Adipose tissue (tissue), 3 donors: ENCODE results near the gene CYP3A5. TPM values are rescaled to one million over a fixed set of nuclear protein-coding genes. Genes with fewer than 3 reads are reported as not detected.
"Not testable (repeated sequence)": the region's sequence is repeated elsewhere in the genome, so short reads cannot be mapped to it uniquely, and the experiment has no call there.

ENCODE experiments used
- H3K27ac ChIP-seq: one replicate; pipeline ENCODE4 v1.5.1; 2013; ENCODE audit warnings: low read depth, low read length
- WGBS, 3 donors: extraction: QIAGEN DNeasy Blood & Tissue Kit; methylation state at CpG; one replicate each; pipeline ENCODE4 v1.1.7; 2013; 5-methylcytosine and 5-hydroxymethylcytosine counted together
- polyA plus RNA-seq, 3 donors: library from polyadenylated mRNA; stranded (reverse); fragments of 200-250 nt; gene quantifications; one replicate each; pipeline ENCODE4 v1.2.3, GENCODE V29; 2013
- donor health status: healthy with polysubstance abuse.
- donor health status: Bipolar disorder and iron deficiency.
- donor health status: healthy.

Gene CYP3A5
- polyA plus RNA-seq, 3 donors = 9.8 to 10.4 TPM; not detected in 1

DNA sequence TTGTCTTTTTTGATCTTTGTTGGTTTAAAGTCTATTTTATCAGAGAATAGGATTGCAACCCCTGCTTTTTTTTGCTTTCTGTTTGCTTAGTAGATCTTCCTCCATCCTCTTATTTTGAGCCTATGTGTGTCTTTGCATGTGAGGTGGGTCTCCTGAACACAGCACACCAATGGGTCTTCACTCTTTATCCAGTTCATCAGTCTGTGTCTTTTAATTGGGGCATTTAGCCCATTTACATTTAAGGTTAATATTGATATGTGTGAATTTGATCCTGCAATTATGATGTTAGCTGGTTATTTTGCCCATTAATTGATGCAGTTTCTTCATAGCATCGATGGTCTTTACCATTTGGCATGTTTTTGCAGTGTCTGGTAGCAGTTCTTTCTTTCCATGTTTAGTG lies 11.9 kb upstream of the CYP3A5 start:
- not testable (repeated sequence) for H3K27ac ChIP-seq
- WGBS, 3 donors = 93 to 100% (median 100%) methylated on average over 1 of the region's 1 CpG

DNA sequence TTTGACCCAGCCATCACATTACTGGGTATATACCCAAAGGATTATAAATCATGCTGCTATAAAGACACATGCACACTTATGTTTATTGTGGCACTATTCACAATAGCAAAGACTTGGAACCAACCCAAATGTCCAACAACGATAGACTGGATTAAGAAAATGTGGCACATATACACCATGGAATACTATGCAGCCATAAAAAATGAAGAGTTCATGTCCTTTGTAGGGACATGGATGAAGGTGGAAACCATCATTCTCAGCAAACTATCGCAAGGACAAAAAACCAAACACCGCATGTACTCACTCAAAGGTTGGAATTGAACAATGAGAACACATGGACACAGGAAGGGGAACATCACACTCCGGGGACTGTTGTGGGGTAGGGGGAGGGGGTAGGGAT lies 11.1 kb upstream of the CYP3A5 start:
- H3K27ac ChIP-seq = not testable (repeated sequence)
- 94 to 100% (median 97%) methylated on average over 3 of the region's 4 CpGs for WGBS, 3 donors

DNA sequence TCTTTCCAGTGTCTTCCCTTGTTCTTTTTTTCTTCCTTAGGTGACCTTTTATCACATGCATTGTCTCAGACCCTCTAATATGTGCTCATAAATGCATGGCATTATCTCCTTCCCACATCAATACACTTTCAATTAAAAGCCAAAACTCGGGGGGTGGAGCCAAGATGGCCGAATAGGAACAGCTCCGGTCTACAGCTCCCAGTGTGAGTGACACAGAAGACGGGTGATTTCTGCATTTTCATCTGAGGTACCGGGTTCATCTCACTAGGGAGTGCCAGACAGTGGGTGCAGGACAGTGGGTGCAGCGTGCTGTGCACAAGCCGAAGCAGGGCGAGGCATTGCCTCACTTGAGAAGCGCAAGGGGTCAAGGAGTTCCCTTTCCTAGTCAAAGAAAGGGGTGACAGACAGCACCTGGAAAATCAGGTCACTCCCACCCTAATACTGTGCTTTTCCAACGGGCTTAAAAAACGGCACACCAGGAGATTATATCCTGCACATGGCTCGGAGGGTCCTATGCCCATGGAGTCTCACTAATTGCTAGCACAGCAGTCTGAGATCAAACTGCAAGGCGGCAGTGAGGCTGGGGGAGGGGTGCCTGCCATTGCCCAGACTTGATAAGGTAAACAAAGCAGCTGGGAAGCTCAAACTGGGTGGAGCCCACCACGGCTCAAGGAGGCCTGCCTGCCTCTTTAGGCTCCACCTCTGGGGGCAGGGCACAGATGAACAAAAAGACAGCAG lies 6.2 kb upstream of the CYP3A5 start:
- 90 to 93% (median 92%) methylated on average over 13 to 14 of the region's 14 CpGs for WGBS, 3 donors
- not testable (repeated sequence) for H3K27ac ChIP-seq

DNA sequence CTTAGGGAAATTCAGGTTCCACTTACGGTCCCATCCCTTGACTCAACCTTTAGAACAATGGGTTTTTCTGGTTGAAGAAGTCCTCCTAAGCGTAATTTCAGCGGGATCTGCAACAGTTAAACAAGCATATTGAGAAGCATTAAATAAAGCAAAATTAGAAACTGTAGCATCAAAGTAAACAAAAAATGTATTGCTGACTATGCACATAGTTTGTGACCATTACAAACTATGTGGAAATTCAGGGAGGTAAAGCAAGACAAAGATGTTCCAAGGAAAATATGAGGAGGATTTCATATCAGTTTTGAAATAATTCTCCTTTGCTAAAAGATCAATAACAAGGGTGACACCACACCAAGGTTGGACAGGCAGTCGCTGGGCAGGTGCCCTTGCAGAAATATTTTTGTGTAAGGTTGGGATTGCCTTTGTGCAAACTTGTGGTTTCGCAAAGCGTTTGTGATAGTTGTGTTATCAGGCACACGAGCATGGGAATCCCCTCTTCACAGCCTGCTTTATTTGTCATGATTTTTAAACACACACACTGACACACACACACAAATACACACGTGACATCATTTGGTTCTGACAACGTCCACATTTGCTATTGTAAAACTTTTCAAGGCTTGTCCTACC lies 5.4 kb upstream of the CYP3A5 start:
- H3K27ac ChIP-seq = no peak overlapping the region
- 84 to 94% (median 94%) methylated on average over 9 of the region's 9 CpGs for WGBS, 3 donors

DNA sequence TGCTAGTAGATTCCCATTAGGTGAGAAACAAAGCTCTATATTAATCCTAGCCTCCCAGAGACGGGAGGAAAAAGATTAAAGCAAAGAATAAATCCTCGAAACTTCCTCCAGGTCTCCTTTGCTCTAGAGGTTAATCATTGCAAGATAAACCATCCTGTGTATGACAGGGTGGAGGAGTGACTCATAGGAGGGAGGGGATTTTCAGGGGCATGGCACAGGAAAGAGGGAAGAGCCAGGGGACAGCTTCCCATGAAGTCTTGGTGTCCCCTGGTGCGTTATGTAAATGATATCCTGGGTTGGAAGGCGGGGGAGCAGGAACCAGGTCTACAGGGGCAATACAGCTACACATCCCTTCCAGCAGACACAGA lies 780 bp downstream of the CYP3A5 start:
- no peak overlapping the region for H3K27ac ChIP-seq
- WGBS, 3 donors = 33 to 51% (median 43%) methylated on average over 4 of the region's 4 CpGs

DNA sequence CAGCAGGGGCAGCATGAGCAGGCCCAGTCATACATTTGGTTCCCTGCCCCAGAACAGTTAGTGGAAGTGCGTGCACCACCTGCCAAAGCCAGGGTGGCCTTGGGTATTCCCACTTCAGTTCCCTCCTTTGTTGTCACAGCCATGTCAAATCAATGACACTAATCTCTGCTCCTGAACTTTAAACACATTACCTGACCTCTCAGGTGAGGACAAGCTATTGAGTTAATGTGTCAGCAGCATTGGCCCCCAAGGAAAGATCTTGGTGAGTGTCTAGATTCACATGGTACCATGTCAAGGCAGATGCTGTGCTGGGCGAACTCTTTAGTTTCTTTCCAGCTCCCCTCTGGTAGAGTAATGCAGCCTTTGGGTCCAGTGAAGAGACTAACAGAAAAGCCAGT lies 2.1 kb downstream of the CYP3A5 start:
- WGBS, 3 donors = 65 to 98% (median 91%) methylated on average over 2 of the region's 2 CpGs

DNA sequence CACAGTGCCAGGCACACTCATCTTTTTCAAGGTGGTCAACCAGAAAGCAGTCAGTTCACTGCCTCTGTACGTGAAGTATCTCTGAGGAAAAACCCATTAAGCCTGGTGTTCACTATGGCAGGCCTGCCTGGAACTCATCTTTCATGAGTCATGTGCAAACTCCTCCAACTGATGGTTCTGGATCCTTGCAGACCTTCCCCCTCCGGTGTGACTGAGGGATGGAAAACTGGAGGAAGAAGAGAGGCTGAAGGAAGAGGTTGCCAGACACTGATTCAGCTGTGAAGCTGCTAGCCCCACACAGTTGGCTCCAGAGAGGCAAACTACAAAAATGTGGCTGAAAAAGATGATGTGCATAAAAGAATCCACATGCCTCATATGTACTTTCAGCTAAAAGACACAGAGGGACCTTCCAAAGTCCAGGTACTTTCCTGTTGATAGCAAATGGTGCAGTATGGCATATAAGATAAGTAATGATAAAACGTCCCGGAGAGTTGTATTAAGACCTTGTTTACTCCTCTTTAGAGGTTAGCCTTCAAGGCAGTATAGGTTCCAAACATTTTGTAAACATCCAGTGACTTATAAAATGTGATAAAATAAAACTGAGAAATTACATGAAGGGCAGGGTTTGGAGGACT lies 2.7 kb downstream of the CYP3A5 start:
- 55 to 80% (median 71%) methylated on average over 4 of the region's 4 CpGs for WGBS, 3 donors
- H3K27ac ChIP-seq = no peak overlapping the region

More for the DNA sequence above, 2.1 kb downstream of the CYP3A5 start:
- H3K27ac ChIP-seq = no peak overlapping the region

DNA sequence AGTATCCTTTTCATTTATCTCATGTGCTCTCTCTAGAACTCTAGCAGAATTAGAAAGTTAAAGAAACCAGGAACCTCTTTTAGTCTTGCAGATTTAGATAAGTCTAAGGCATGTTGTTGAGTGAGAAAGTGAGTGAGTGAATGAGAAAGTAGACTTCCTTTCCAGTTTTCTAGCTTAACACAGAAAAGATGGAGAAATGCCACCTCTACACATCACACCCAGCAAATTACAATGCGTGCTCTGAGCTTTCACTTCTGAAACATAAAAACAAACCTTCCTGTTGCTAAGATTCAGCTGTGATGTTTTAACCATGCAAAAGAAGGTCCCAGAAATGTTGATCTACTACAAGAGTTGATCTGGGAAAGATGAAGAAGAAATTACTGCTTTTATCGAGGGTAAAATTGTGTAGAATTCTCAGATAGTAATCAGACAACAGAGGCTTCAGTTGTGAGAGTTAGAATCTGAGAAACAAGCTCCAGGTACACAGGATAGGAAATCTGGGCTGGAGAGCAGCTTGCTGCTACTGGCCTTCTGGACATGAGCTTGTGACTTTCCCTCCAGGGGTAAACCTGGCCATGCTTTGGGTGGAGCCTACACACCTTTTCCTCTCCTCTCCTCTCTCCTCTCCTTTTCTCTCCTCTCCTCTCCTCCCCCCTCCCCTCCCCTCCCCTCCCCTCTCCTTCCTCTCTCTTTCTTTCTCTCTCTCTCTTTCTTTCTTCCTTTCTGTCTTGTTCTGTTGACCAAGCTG lies 4.6 kb downstream of the CYP3A5 start:
- H3K27ac ChIP-seq = no peak overlapping the region
- 75 to 83% (median 82%) methylated on average over 2 of the region's 2 CpGs for WGBS, 3 donors

DNA sequence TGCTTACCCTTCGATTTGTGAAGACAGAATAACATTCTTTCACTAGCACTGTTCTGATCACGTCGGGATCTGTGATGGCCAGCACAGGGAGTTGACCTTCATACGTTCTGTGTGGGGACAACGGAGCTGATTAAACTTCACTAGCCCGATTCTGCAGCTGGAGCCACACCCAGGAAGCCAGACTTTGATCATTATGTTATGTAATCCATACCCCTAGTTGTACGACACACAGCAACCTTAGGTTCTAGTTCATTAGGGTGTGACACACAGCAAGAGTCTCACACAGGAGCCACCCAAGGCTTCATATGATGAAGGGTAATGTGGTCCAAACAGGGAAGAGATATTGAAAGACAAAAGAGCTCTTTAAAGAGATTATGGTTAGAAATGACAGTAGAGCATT lies 7.2 kb downstream of the CYP3A5 start:
- H3K27ac ChIP-seq = no peak overlapping the region
- 78 to 92% (median 85%) methylated on average over 7 of the region's 7 CpGs for WGBS, 3 donors

DNA sequence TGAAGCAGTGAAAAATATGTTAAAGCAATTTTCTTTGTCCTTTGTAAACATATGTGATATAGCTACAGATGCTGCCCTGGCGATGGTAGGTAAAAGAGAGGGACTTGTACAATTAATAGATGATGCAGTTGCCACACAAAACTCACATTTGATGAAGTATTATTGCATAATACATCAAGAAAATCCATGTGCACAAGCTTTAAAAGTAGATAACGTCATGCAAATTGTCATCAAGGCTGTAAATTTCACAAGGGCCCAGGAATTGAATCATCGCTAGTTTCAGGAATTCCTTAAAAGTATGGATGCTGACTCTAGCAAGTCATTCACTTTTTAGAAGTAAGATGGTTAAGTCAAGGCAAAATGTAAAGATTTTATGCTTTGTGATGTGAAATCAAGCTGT lies 10.0 kb downstream of the CYP3A5 start:
- 89 to 96% (median 92%) methylated on average over 3 of the region's 3 CpGs for WGBS, 3 donors
- no peak overlapping the region for H3K27ac ChIP-seq

DNA sequence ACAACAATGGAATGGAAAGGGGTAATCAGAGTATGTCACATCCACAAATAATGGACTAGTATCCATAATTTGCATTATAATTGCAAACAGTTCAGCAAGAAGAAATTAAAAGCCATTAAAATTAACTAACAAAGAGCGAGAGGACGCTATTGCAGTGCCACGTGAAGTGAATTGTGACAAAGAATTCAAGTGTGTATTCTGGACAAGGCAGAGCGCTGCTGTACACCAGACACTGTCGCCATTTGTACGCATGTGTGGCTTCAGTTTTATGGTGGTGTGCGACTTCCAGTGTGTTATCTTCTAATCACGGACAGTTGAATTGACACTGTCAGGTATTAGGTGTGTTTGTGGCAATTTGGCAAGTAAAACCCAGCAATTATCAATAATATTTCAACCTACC lies 11.3 kb downstream of the CYP3A5 start:
- H3K27ac ChIP-seq = no peak overlapping the region
- 95 to 98% (median 97%) methylated on average over 8 of the region's 8 CpGs for WGBS, 3 donors

DNA sequence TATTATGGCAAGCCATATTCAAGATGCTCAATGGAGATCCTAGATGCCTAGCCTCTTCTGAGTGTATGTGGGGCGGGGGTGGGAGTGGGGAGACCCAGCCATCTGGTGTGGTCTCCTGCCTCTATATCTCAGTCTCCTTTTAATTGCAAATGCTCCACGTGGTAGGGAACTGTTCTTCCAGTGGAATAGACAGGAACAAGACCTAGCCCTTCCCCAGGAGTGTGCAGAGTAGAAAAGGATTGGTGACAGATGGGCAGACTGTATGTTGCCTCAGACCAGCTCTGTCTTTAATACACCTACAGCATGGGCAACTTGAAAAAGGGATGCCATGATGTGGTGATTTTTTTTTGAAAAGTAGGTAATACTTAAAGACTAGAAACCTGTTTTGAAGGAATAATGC lies 12.6 kb downstream of the CYP3A5 start:
- WGBS, 3 donors = 77 to 87% (median 83%) methylated on average over 2 of the region's 2 CpGs

DNA sequence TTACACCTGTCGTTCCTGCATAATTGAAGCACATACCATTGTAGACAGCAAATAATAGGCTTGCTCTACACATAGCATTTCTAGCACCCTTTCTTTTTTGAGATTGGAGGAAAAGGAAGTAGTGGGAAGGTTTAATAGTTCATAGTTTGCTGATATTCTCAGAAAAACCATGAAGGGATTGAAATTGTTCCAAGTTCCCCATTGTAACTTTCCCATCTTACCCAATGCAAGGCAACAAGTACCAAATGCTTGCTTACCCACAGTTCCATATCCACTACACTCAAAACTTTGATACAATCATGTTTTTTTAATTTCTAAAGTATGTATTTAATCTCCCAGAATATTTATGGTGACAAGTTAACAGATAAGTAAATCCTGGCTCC lies 13.8 kb downstream of the CYP3A5 start:
- H3K27ac ChIP-seq = no peak overlapping the region
- WGBS, 3 donors = 76 to 88% (median 88%) methylated on average over 1 of the region's 1 CpG

More for the DNA sequence above, 12.6 kb downstream of the CYP3A5 start:
- H3K27ac ChIP-seq = no peak overlapping the region

DNA sequence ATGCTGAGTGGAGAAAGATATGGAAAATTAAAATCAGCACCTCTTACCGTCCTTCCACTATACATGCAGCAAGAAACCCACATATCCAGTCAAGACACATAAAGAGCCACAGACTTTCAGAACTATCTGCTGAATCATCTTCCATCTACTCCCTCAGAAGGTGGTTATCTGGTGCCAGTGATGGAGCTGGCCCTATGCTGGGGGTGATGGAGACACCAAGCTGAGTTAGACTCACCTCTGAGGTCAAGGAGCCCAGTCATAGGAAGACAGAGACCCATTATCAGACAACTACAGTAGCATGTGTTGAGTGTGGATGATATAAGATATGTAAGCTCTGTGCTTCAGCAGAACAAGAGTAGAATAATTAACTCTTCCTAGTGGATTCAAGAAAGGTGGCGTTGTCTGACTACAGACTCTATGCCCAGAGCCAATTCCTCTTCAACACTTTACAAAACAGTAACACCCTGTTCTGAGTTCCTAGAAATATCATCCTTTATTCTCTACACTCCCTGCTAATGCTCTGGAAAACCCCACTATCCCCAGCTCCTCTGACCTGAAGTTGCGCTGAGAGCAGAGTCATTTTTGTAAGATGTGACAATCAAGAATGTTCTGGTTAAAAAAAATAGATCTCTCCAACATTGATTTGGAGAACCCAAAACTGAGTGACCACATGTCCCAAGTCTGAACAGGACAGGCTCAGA lies 14.3 kb downstream of the CYP3A5 start:
- no peak overlapping the region for H3K27ac ChIP-seq
- WGBS, 3 donors = 90 to 97% (median 94%) methylated on average over 3 of the region's 3 CpGs

DNA sequence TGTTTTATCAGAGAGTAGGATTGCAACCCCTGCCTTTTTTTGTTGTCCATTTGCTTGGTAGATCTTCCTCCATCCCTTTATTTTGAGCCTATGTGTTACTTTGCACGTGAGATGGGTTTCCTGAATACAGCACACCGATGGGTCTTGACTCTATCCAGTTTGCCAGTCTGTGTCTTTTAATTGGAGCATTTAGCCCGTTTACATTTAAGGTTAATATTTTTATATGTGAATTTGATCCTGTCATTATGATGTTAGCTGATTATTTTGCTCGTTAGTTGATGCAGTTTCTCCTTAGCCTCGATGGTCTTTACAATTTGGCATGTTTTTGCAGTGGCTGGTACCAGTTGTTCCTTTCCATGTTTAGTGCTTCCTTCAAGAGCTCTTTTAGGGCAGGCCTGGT lies 21.9 kb downstream of the CYP3A5 start:
- 90 to 95% (median 94%) methylated on average over 5 of the region's 5 CpGs for WGBS, 3 donors
- not testable (repeated sequence) for H3K27ac ChIP-seq

DNA sequence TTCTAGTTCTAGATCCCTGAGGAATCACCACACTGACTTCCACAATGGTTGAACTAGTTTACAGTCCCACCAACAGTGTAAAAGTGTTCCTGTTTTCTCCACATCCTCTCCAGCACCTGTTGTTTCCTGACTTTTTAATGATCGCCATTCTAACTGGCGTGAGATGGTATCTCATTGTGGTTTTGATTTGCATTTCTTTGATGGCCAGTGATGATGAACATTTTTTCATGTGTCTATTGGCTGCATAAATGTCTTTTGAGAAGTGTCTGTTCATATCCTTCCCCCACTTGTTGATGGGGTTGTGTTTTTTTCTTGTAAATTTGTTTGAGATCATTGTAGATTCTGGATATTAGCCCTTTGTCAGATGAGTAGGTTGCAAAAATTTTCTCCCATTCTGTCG lies 25.2 kb downstream of the CYP3A5 start:
- not testable (repeated sequence) for H3K27ac ChIP-seq
- 86 to 100% (median 90%) methylated on average over 1 to 2 of the region's 3 CpGs for WGBS, 3 donors

DNA sequence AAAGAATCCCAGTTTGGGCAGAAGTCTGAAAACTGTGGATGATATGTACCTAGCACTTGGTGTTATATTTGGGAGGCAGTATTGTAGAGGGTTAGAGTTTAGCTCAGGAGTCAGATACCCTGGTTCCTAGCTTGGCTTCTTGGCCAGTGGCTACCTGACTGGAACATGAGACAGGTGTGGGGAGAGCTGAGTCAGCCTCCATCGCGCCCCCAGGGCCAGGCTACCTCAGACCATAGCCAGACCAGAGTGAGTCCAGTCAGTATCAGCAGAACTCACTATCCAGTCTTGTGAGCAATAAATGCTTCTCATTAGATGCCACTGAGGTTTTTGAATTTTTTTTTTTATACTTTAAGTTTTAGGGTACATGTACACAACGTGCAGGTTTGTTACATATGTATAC lies 26.0 kb downstream of the CYP3A5 start:
- WGBS, 3 donors = 94 to 97% (median 95%) methylated on average over 3 of the region's 3 CpGs
- H3K27ac ChIP-seq = no peak overlapping the region

DNA sequence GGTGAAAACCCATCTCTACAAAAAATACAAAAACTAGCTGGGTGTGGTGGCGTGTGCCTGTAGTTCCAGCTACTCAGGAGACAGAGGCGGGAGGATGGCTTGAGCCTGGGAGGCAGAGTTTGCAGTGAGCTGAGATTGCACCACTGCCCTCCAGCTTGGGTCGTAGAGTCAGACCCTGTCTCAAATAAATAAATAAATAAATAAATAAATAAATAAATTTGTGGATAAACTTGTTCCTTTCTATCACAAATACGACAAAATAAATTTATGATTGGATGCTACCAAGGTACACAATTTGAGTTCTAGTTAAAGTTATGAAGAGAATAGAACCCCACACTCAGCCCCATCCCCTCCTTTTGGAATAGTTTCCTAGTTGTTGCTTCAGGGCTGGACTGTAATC lies 26.5 kb downstream of the CYP3A5 start:
- not testable (repeated sequence) for H3K27ac ChIP-seq
- WGBS, 3 donors = 96 to 99% (median 98%) methylated on average over 4 of the region's 4 CpGs

DNA sequence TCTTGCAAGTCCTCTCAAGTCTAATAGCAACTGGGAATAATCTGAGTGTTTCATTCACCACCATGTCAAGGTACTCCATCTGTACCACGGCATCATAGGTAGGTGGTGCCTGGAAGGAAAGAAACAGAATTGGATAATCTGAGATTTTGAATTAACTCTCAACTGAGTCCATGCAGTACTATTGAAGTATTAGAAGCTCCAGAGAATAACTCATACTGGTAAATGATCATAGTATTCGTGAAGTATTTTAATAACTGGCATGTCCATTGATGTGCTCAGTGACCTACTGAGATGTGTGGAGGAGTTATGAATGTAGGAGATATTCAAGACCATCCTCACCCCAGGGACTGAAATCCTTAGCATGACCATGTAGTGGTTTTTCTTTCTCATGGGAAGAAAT lies 27.1 kb downstream of the CYP3A5 start:
- 95 to 100% (median 96%) methylated on average over 2 of the region's 2 CpGs for WGBS, 3 donors
- no peak overlapping the region for H3K27ac ChIP-seq
